Transverse colon (tissue), 4 donors: Measurements from ENCODE around the gene DAND5. TPM values are rescaled to one million over a fixed set of nuclear protein-coding genes. Genes with fewer than 3 reads are reported as not detected.

Source experiments
- DNase-seq: peaks from one replicate; pipeline ENCODE4 v3.0.0-alpha.2; 2019
- H3K27ac ChIP-seq, 4 donors: fragments of 200-600 bp; sonication (generic); 2 replicates each; pipeline ENCODE4 v1.5.1; 2016 to 2018; ENCODE audit warnings: inconsistent platforms in 4 of 4
- H3K27me3 ChIP-seq: fragments of 200-600 bp; sonication (generic); 2 replicates; pipeline ENCODE4 v1.5.1; 2017; ENCODE audit warnings: inconsistent platforms
- H3K36me3 ChIP-seq, 4 donors: fragments of 200-600 bp; sonication (generic); 2 replicates each; pipeline ENCODE4 v1.5.1; 2017 to 2019; ENCODE audit warnings: inconsistent platforms in 4 of 4
- H3K4me1 ChIP-seq, 4 donors: fragments of 200-600 bp; sonication (generic); 2 replicates each; pipeline ENCODE4 v1.5.1; 2017 to 2020; ENCODE audit warnings: inconsistent platforms in 4 of 4
- H3K4me3 ChIP-seq, 4 donors: fragments of 200-600 bp; sonication (generic); 1 replicate in 1 of 4; 2 replicates in 3 of 4; pipeline versions ENCODE4 v1.5.1 to v1.6.1; 2017 to 2019; ENCODE audit warnings: inconsistent platforms in 4 of 4
- H3K9me3 ChIP-seq, 2 donors: fragments of 200-600 bp; sonication (generic); 2 replicates each; pipeline ENCODE4 v1.5.1; 2017 to 2019; ENCODE audit warnings: inconsistent platforms in 2 of 2
- EP300 ChIP-seq: sonication (generic); formaldehyde crosslinking; IDR thresholded peaks from one replicate; pipeline ENCODE4 v1.6.1; 2017; ENCODE audit warnings: antibody characterized with exemption, low read depth
- POLR2A ChIP-seq: fragments of 450-650 bp; IDR thresholded peaks from one replicate; pipeline ENCODE4 v1.6.1; 2016; ENCODE audit warnings: antibody characterized with exemption, mild to moderate bottlenecking, moderate library complexity
- POLR2AphosphoS5 ChIP-seq, 3 donors: sonication (generic); formaldehyde crosslinking; IDR thresholded peaks; one replicate each; pipeline ENCODE4 v1.6.1; 2016; ENCODE audit warnings: antibody characterized with exemption in 3 of 3
- WGBS, 2 donors: methylation state at CpG; one replicate each; pipeline ENCODE4 v1.1.5; 2018; ENCODE audit warnings: low coverage in 1 of 2; 5-methylcytosine and 5-hydroxymethylcytosine counted together
- in situ Hi-C, 4 donors: fragments of 200-750 bp; cut with MboI; loops; one replicate each; pipeline versions ENCODE4 v1.15.0 to v1.15.1; 2017; ENCODE audit warnings: low sequenced_read_pairs in 3 of 4, low pct_ligation_motif_present in 1 of 4, low pct_unique_long_range_greater_than_20kb in 1 of 4
- intact Hi-C: fragments of 100-400 bp; cut with DNase I; formaldehyde crosslinking; loops from one replicate; pipeline ENCODE4 v1.15.1; 2023; ENCODE audit warnings: low total_unique reads
- total RNA-seq, 4 donors: library from RNA; depleted of rRNA; stranded (reverse); fragments of >200 nt; gene quantifications; one replicate each; pipeline ENCODE4 v1.1.0, GENCODE V29; 2016
- TF ChIP-seq, protein P1 (sequence below), 5 experiments: fragments of 200-600 bp in 3 of 5; fragments of 450-650 bp in 2 of 5; sonication (generic) in 3 of 5; IDR thresholded peaks; 1 replicate in 2 of 5; 2 replicates in 3 of 5; pipeline ENCODE4 v1.5.1; 2016 to 2017; ENCODE audit warnings: antibody characterized with exemption in 5 of 5, inconsistent platforms in 3 of 5, mild to moderate bottlenecking in 2 of 5, moderate library complexity in 1 of 5

The DAND5 gene, protein sequence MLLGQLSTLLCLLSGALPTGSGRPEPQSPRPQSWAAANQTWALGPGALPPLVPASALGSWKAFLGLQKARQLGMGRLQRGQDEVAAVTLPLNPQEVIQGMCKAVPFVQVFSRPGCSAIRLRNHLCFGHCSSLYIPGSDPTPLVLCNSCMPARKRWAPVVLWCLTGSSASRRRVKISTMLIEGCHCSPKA
- under 1 TPM in 2 of 4 donors, not detected in 2; 0.27 to 0.32 TPM for total RNA-seq

DNA sequence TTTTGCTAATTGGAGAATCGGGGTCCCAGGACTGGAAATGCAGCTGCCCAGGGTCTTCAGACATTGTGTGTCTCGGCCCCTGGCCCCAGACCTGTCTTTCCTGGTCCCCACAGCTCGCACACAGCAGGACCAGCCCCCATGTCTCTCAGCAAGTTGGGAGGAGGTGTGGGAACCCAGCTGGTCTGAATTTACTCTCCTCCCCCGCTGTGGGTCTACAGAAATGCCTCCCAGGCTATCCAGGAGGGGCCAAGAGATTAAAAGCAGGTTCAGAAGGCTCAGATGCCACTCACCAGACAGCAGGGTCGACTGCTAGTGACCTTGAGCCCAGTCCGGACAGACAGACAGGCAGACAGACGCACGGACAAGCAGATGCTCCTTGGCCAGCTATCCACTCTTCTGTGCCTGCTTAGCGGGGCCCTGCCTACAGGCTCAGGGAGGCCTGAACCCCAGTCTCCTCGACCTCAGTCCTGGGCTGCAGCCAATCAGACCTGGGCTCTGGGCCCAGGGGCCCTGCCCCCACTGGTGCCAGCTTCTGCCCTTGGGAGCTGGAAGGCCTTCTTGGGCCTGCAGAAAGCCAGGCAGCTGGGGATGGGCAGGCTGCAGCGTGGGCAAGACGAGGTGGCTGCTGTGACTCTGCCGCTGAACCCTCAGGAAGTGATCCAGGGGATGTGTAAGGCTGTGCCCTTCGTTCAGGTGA is at the start of gene DAND5:
TSS of gene DAND5 (plus strand) at position 285 of the 697 bp plus-strand sequence. CDS start at position 370, 85 bp downstream.
- no peak for DNase-seq
- Histone ChIP-seq H3K27me3 (no peaks in the 10 kb centered on the region), H3K9me3 (no peaks in the 10 kb centered on the region), H3K4me3 (no peak within 1 kb of the TSS), H3K4me1 (peaks cover 0 to 10% (median 6%) of the 10 kb centered on the region in 4 donors), H3K36me3 (no peaks in the 10 kb centered on the region), H3K27ac (peak within 1 kb of the TSS in 3 of 4 donors; percentile 55 to 63 (median 63))
- intact Hi-C loops, result no loop called here
- TF ChIP-seq, protein P1, sequence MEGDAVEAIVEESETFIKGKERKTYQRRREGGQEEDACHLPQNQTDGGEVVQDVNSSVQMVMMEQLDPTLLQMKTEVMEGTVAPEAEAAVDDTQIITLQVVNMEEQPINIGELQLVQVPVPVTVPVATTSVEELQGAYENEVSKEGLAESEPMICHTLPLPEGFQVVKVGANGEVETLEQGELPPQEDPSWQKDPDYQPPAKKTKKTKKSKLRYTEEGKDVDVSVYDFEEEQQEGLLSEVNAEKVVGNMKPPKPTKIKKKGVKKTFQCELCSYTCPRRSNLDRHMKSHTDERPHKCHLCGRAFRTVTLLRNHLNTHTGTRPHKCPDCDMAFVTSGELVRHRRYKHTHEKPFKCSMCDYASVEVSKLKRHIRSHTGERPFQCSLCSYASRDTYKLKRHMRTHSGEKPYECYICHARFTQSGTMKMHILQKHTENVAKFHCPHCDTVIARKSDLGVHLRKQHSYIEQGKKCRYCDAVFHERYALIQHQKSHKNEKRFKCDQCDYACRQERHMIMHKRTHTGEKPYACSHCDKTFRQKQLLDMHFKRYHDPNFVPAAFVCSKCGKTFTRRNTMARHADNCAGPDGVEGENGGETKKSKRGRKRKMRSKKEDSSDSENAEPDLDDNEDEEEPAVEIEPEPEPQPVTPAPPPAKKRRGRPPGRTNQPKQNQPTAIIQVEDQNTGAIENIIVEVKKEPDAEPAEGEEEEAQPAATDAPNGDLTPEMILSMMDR (IDR thresholded peaks at IDR 0.05), result no peak
- TF ChIP-seq POLR2AphosphoS5 (IDR thresholded peaks at IDR 0.05), result no peak
- no peak for TF ChIP-seq POLR2A
- 66% methylated on average over 14 of the region's 14 CpGs; no CpG with 5 or more reads in 1 of the 2 donors for WGBS, 2 donors
- in situ Hi-C loops, result loop anchor here in 1 of 4 donors (25.0 kb wide), 1 partner anchor 293 kb away; no protein-coding TSS in a partner anchor

DNA sequence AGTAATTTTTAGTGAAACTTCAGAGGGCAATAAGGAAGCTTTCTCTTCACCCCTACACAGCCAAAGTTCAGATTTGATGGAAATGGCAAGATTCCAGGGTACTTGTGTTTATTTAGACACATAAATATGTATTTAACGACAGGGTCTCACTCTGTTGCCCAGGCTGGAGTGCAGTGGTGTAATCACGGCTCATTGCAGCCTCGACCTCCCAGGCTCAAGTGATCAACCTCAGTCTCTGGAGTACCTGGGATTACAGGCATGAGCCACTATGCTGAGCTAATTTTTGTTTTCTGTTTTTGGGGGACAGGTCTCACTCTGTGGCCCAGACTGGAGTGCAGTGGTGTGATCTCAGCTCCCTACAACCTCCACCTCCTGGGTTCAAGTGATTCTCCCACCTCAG is 48.3 kb upstream of the DAND5 start:
- no peak for DNase-seq
- intact Hi-C loops, result no loop called here
- peaks cover 0 to 8% (median 7%) of the 10 kb centered on the region in 4 donors for H3K4me1 ChIP-seq
- H3K36me3 ChIP-seq, result peaks cover 0 to 33% (median 18%) of the 10 kb centered on the region in 4 donors
- WGBS, 2 donors, result 25% methylated on average over 3 of the region's 3 CpGs; no CpG with 5 or more reads in 1 of the 2 donors
- no peaks in the 10 kb centered on the region for H3K9me3 ChIP-seq
- H3K27ac ChIP-seq, result peak overlapping the region in 1 of 4 donors; percentile 6
- TF ChIP-seq POLR2A (no peak), POLR2AphosphoS5 (IDR thresholded peaks at IDR 0.05) (no peak), EP300 (no peak)
- TF ChIP-seq, protein P1 (IDR thresholded peaks at IDR 0.05), result no peak
- H3K27me3 ChIP-seq, result no peaks in the 10 kb centered on the region
- H3K4me3 ChIP-seq, result no peak overlapping the region
- in situ Hi-C loops, result no loop called here

DNA sequence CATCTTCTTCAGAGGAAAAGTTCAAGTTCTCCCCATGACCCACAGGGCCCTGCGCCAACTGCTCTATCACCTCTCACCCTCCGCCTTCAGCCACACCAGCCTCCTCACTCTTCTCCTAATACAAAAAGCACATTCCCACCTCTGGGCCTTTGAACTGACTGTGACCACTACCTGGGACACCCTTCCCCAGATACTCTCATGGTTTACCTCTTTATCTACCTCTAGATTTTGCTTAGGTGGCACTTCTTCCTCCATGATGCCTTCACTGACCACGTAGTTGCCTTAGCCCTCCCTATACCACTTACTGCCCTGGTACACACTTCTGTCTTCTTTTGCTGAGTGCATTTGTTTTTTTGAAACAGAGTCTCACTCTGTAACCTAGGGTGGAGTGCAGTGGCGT is 46.4 kb upstream of the DAND5 start:
- Histone ChIP-seq H3K4me1 (peaks cover 0 to 8% (median 7%) of the 10 kb centered on the region in 4 donors), H3K27me3 (no peaks in the 10 kb centered on the region), H3K27ac (no peak overlapping the region), H3K4me3 (no peak overlapping the region), H3K9me3 (no peaks in the 10 kb centered on the region), H3K36me3 (peaks cover 0 to 47% (median 23%) of the 10 kb centered on the region in 4 donors)
- in situ Hi-C loops (no loop called here), intact Hi-C loops (no loop called here)
- 96% methylated on average over 3 to 4 of the region's 4 CpGs for WGBS, 2 donors
- DNase-seq, result no peak
- TF ChIP-seq, protein P1 (IDR thresholded peaks at IDR 0.05), result no peak
- no peak for TF ChIP-seq POLR2AphosphoS5 (IDR thresholded peaks at IDR 0.05)
- TF ChIP-seq POLR2A, result no peak
- TF ChIP-seq EP300, result no peak

DNA sequence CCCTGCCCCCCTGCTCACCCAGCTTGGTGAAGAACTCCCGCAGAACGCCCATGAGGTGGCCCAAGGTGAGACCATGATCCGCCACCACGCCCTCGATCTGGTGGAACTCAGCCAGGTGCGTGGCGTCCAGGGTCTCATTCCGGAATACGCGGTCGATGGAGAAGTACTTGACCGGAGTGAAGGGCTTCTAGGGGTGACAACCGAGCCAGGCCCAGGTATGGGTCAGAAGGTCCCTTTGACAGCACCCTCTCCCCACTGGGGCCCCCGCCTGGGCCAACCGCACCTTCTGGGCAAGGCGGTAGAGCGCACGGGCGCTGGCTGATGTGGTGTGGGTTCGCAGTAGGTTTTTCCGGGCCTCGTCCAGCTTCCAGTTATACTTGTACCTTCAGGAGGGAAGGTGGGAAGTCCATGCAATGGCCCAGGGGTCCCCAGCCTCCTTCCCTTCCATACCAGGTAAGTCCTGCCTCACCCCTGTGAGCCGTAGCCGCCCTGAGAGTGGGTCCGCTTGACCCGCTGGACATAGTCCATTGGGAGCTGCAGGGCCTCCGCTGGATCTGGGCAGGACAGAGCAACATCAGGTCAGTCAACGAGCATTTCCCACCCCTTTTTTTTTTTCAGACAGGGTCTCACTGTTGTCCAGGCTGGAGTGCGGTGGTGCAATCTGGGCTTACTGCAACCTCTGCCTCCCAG is 44.6 kb upstream of the DAND5 start:
- WGBS, 2 donors, result 96 to 100% methylated on average over 1 to 29 of the region's 29 CpGs
- H3K27ac ChIP-seq, result no peak overlapping the region
- peaks cover 0 to 63% (median 26%) of the 10 kb centered on the region in 4 donors for H3K36me3 ChIP-seq
- in situ Hi-C loops (no loop called here), intact Hi-C loops (no loop called here)
- H3K4me3 ChIP-seq, result no peak overlapping the region
- DNase-seq, result no peak
- H3K27me3 ChIP-seq, result no peaks in the 10 kb centered on the region
- no peaks in the 10 kb centered on the region for H3K9me3 ChIP-seq
- TF ChIP-seq, protein P1 (IDR thresholded peaks at IDR 0.05), result no peak
- TF ChIP-seq POLR2AphosphoS5 (IDR thresholded peaks at IDR 0.05) (no peak), EP300 (no peak), POLR2A (no peak)
- peaks cover 0 to 3% (median 0%) of the 10 kb centered on the region in 4 donors for H3K4me1 ChIP-seq
